ENCODE results near the gene FARP1.

FARP1 gene

DNA sequence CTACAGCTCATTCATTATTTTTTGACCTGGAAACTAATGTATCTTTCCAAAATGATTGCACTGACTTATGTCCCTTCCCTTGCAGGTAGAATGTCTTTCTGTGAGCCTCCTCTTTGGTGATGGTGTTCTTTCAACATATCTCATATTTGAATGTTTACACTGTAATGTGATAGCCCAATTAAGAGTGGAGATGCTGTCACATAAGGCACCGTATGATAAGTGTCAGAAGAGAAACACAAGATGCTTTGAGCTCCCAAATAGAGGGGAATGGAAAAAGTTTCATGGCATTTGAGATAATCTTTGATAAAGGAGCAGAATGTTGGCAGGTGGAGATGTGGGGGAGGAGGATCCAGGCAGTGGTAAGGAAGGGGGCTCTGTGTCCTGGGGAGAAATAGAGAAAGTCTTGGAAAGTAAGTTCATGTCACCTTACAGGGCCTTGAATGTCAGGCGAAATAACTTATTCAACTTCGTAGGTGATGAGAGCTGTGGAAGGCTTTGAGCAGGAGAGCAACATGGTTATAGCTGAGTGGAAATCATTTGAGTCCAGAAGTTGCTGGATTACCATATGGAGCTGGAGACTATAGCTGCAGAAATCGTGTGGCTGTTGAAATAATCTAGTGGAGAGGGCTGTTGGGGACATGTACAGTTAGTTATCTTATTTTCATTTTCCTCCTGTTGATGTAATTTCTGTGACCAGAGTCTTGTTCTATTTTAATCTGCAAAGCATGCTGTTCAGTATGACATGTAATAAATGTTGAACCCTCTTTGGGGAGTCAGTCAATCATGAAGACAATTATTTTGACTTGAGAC lies 44.5 kb downstream of the FARP1 start:
- TF ChIP-seq ZFX (IDR thresholded peaks at IDR 0.05) = no peak
- TF ChIP-seq, protein P1, sequence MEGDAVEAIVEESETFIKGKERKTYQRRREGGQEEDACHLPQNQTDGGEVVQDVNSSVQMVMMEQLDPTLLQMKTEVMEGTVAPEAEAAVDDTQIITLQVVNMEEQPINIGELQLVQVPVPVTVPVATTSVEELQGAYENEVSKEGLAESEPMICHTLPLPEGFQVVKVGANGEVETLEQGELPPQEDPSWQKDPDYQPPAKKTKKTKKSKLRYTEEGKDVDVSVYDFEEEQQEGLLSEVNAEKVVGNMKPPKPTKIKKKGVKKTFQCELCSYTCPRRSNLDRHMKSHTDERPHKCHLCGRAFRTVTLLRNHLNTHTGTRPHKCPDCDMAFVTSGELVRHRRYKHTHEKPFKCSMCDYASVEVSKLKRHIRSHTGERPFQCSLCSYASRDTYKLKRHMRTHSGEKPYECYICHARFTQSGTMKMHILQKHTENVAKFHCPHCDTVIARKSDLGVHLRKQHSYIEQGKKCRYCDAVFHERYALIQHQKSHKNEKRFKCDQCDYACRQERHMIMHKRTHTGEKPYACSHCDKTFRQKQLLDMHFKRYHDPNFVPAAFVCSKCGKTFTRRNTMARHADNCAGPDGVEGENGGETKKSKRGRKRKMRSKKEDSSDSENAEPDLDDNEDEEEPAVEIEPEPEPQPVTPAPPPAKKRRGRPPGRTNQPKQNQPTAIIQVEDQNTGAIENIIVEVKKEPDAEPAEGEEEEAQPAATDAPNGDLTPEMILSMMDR (conservative IDR thresholded peaks at IDR 0.05) = no peak
- H3K27ac ChIP-seq = no peak overlapping the region

GRCh38 chr13:98187965-98188261 lies 45.0 kb downstream of the FARP1 start:
- no peak for TF ChIP-seq ZFX (IDR thresholded peaks at IDR 0.05)
- TF ChIP-seq, protein P1 (conservative IDR thresholded peaks at IDR 0.05) = no peak
- H3K27ac ChIP-seq = no peak overlapping the region

- no peak overlapping the region for H3K27ac ChIP-seq
These were observed 45.8 kb downstream of the FARP1 start for GRCh38 chr13:98188544-98189166.

DNA sequence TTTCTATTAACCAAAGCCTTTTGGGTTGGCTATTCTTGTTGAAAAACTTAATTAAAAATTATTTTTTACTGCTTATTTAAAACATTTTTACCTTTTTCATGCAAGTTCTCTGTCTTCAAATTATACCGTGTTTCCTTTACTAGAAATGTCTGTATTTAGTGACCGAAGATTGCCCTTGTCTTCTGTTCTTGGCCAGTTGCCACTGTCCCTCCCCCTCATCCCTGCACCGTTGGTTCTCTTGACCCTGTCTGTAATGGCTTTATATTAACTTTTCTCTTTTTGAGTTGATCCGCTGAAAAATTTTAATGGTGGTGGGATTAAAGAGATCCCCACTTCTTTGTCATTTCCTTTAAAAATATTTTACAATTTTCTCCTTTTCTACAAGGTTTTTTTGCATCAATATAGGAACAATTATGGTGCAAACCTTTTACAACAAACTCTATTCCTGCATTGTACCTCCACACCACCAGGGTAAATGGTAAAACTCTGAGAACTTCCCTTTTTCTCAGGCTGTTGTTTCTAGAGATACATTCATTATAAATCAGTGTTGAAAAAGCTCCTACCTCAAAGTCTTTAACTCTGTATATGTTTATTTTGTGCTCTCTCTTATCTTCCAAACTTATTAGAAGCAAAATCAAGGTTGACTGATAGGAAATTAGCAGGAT lies 47.1 kb downstream of the FARP1 start:
- no peak overlapping the region for H3K27ac ChIP-seq

More at GRCh38 chr13:98188544-98189166, 45.8 kb downstream of the FARP1 start:
- TF ChIP-seq, protein P1 (conservative IDR thresholded peaks at IDR 0.05) = no peak
- no peak for TF ChIP-seq ZFX (IDR thresholded peaks at IDR 0.05)

DNA sequence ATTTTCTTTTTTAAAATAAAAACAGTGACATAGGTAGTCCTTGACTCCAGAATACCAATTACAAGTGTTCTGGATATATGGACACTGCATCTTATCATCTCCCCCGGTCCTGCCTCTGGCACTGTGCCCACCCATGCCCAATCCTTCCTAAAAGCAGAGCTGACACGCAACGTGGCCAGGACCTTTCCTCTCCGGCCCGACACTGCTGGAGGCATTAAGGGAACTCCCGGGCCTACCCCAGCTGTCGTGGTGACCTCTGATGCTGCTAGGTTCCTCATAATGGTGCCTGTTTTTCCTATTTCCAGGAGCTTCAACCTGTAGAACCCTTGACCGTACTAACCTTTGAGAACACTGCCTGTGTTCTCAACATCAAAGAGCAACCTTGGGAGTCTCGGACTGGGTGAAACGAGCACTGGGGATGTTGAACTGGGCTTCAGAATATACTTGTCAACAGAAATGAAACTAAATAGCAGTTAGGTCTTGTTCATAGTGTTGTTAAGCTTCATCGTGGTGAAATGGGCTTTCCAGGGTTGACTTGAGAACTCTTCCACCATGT lies 48.1 kb downstream of the FARP1 start:
- H3K27ac ChIP-seq = no peak overlapping the region
- TF ChIP-seq, protein P1 (conservative IDR thresholded peaks at IDR 0.05) = no peak
- TF ChIP-seq ZFX (IDR thresholded peaks at IDR 0.05) = no peak

More for the DNA sequence above, 47.1 kb downstream of the FARP1 start:
- TF ChIP-seq, protein P1 (conservative IDR thresholded peaks at IDR 0.05) = no peak
- TF ChIP-seq ZFX (IDR thresholded peaks at IDR 0.05) = no peak

DNA sequence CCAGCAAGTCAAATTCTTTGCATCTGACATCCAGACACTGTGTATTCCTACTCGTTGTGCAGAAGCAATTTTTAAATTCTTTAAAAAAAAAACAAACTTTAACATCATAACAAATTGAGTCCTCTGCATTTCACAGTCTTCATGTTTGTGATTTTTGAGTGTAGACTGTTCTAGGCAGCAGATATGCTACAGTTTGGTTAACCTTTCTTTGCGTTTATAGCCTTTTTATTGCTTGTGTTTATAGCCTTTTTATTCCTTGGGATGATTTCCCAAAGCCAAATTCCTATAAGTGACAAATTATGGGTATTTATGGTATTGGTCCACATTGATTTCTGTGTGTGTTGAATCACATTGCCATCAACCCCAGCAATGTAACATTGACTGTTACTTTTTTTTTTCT lies 49.1 kb downstream of the FARP1 start:
- TF ChIP-seq, protein P1 (conservative IDR thresholded peaks at IDR 0.05) = no peak
- no peak for TF ChIP-seq ZFX (IDR thresholded peaks at IDR 0.05)
- H3K27ac ChIP-seq = no peak overlapping the region

Data from C4-2B (cell line).